Measurements from ENCODE around the gene ADORA1. TPM values are rescaled to one million over a fixed set of nuclear protein-coding genes. Genes with fewer than 3 reads are reported as not detected.
A peak's percentile ranks its signal among the peaks of the same experiment; 100 is the strongest.

ADORA1 gene
- total RNA-seq, 4 donors from 2014 or later = 1.4 to 4.3 (median 2.6) TPM

- TF ChIP-seq CTCF (IDR thresholded peaks at IDR 0.05) = no peak
- ATAC-seq (ENCODE audit: low FRiP score) (no peak), DNase-seq (ENCODE audit: low spot score) (no peak)
Measured at GRCh38 chr1:203152158-203153034, 24.9 kb downstream of the ADORA1 start.

- TF ChIP-seq CTCF (IDR thresholded peaks at IDR 0.05) = no peak
- DNase-seq (ENCODE audit: low spot score) (no peak), ATAC-seq (ENCODE audit: low FRiP score) (no peak)
Measured at GRCh38 chr1:203153051-203153988, 25.8 kb downstream of the ADORA1 start.

GRCh38 chr1:203153989-203154821 lies 26.7 kb downstream of the ADORA1 start:
- ATAC-seq (ENCODE audit: low FRiP score) = peak; percentile 46
- no peak for DNase-seq (ENCODE audit: low spot score)
- TF ChIP-seq CTCF (IDR thresholded peaks at IDR 0.05) = no peak

- no peak for TF ChIP-seq CTCF (IDR thresholded peaks at IDR 0.05)
- no peak for ATAC-seq (ENCODE audit: low FRiP score)
- no peak for DNase-seq (ENCODE audit: low spot score)
Measured at GRCh38 chr1:203156280-203156679, 28.8 kb downstream of the ADORA1 start.

- DNase-seq (ENCODE audit: low spot score) (no peak), ATAC-seq (ENCODE audit: low FRiP score) (no peak)
- no peak for TF ChIP-seq CTCF (IDR thresholded peaks at IDR 0.05)
Measured at GRCh38 chr1:203158423-203158822, 30.9 kb downstream of the ADORA1 start.

- ATAC-seq (ENCODE audit: low FRiP score) (no peak), DNase-seq (ENCODE audit: low spot score) (no peak)
- TF ChIP-seq CTCF (IDR thresholded peaks at IDR 0.05) = no peak
Measured at GRCh38 chr1:203158960-203159665, 31.6 kb downstream of the ADORA1 start.

All from omental fat pad (tissue), 4 donors.